Measurements from ENCODE around the gene HDHD3.
"Not testable (repeated sequence)": the region's sequence is repeated elsewhere in the genome, so short reads cannot be mapped to it uniquely, and the experiment has no call there.

HDHD3 gene

DNA sequence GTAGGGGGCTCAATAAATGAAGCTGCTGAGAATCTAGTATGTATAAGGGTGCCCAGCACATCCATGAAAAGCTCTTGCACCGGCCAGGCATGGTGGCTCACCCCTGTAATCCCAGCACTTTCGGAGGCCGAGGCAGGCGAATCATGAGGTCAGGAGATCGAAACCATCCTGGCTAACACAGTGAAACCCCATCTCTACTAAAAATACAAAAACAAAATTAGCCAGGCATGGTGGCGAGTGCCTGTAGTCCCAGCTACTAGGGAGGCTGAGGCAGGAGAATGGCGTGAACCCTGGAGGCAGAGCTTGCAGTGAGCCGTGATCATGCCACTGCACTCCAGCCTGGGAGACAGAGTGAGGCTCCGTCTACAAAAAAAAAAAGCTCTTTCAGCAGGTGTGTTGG is 29.6 kb upstream of the HDHD3 start:
- not testable (repeated sequence) for DNase-seq (ENCODE audit: insufficient read length, low spot score); FAIRE-seq
- TF ChIP-seq POLR2A (IDR thresholded peaks at IDR 0.05; ENCODE audit: low read depth, low read length) = 0 out of 2 replicates have a peak, but pooled peaks have one; percentile 11

- DNase-seq (ENCODE audit: insufficient read length, low spot score) = no peak
- FAIRE-seq = no peak
- no peak for TF ChIP-seq POLR2A (IDR thresholded peaks at IDR 0.05; ENCODE audit: low read depth, low read length)
- TF ChIP-seq POLR2AphosphoS5 (IDR thresholded peaks at IDR 0.05; ENCODE audit: low read depth, low read length) = no peak
- TF ChIP-seq POU2F2 (IDR thresholded peaks at IDR 0.05; ENCODE audit: low read depth, low read length) = no peak
- TF ChIP-seq SPI1 (IDR thresholded peaks at IDR 0.05; ENCODE audit: low read depth, low read length) = no peak
- TF ChIP-seq PAX5 (IDR thresholded peaks at IDR 0.05; ENCODE audit: insufficient read depth, low read length, severe bottlenecking) = no peak
- no peak for TF ChIP-seq TAF1 (IDR thresholded peaks at IDR 0.05; ENCODE audit: low read depth, low read length)
These were observed 26.9 kb upstream of the HDHD3 start for GRCh38 chr9:113403646-113404045.

DNA sequence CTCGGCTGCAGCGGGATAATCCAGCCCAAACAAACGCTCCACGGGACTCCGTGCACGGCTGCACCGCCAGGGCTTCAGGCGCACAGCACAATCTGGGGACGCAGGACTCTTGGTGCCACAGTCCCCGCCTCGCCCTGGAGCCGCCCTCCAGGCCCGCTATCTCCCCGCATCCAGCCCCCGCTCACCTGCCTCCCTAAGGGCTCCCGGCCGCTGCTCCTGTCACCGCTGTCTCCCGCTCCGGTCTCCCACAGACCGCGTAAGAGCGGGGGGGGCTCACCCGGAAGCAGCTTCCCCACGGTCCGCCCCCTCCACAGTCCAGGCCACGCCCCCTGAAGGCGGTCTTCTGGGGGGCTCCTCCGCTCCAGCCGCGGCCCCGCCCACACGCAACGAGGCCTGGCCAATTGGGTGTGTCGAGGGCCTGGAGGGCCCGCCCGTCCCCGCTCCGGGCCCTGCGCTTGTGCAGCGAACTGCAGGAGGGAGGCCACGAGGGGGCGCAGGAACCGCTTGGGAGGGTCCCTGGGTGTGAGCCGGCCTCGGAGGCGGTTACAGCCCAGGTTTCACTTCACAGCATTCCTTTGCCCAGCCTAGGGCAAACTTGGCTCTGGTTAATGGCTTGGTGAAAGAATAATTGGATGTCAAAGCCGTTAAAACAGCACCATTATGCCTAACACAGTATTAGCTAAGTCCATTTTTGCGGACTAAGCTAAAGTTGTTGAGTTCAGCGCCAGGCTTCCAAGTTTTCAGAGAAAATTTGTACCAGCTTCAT is 24.4 kb upstream of the HDHD3 start, which contains the start of gene ALAD:
Gene ALAD, minus strand, starts transcription at position 258 of the 766 bp plus-strand sequence. CDS start 7,725 bp downstream, outside the sequence.
- FAIRE-seq = peak; percentile 98
- TF ChIP-seq POLR2AphosphoS5 (IDR thresholded peaks at IDR 0.05; ENCODE audit: low read depth, low read length) (no peak), POLR2A (IDR thresholded peaks at IDR 0.05; ENCODE audit: low read depth, low read length) (0 out of 2 replicates have a peak, but pooled peaks have one; percentile 30), PAX5 (IDR thresholded peaks at IDR 0.05; ENCODE audit: insufficient read depth, low read length, severe bottlenecking) (peak; percentile 39), TAF1 (IDR thresholded peaks at IDR 0.05; ENCODE audit: low read depth, low read length) (no peak)
- peak; percentile 98 for DNase-seq (ENCODE audit: insufficient read length, low spot score)

DNA sequence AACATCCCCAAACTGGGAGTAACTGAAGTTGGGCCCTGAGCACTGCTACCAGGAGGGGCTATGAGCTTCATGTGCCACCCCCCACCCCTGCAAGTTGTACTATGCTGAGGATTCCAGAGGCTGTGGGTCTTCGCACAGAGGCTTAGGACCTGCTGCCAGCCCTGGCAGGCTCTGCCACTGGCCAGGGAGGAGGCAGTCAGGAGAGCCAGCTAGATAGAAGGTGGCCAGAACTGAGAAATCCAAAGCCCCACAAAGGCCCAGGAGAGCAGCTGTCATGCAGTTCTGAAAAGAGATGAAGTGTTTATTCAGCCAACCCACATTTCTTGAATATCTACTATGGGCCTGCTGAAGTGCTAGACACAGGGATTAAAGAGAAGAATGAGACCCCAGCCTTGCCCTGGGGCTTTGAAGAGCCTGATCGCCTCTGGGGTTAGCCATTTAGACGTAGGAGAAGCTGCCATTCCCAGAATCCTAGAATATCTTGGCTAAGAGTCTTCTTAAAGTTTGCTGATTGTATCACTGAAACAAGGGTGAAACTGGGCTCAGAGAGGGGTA is 22.9 kb upstream of the HDHD3 start:
- DNase-seq (ENCODE audit: insufficient read length, low spot score) (no peak), FAIRE-seq (no peak)
- TF ChIP-seq POU2F2 (IDR thresholded peaks at IDR 0.05; ENCODE audit: low read depth, low read length) = no peak
- no peak for TF ChIP-seq TAF1 (IDR thresholded peaks at IDR 0.05; ENCODE audit: low read depth, low read length)
- TF ChIP-seq PAX5 (IDR thresholded peaks at IDR 0.05; ENCODE audit: insufficient read depth, low read length, severe bottlenecking) = no peak
- no peak for TF ChIP-seq POLR2AphosphoS5 (IDR thresholded peaks at IDR 0.05; ENCODE audit: low read depth, low read length)

- FAIRE-seq = no peak
- TF ChIP-seq PAX5 (IDR thresholded peaks at IDR 0.05; ENCODE audit: insufficient read depth, low read length, severe bottlenecking) = no peak
- TF ChIP-seq TAF1 (IDR thresholded peaks at IDR 0.05; ENCODE audit: low read depth, low read length) = no peak
- no peak for TF ChIP-seq POLR2AphosphoS5 (IDR thresholded peaks at IDR 0.05; ENCODE audit: low read depth, low read length)
- no peak for TF ChIP-seq POU2F2 (IDR thresholded peaks at IDR 0.05; ENCODE audit: low read depth, low read length)
- no peak for TF ChIP-seq POLR2A (IDR thresholded peaks at IDR 0.05; ENCODE audit: low read depth, low read length)
- TF ChIP-seq SPI1 (IDR thresholded peaks at IDR 0.05; ENCODE audit: low read depth, low read length) = no peak
These were observed 22.0 kb upstream of the HDHD3 start for GRCh38 chr9:113398796-113399195.

GRCh38 chr9:113397203-113397631 is 20.4 kb upstream of the HDHD3 start:
- TF ChIP-seq SPI1 (IDR thresholded peaks at IDR 0.05; ENCODE audit: low read depth, low read length) = no peak
- no peak for TF ChIP-seq TAF1 (IDR thresholded peaks at IDR 0.05; ENCODE audit: low read depth, low read length)
- TF ChIP-seq PAX5 (IDR thresholded peaks at IDR 0.05; ENCODE audit: insufficient read depth, low read length, severe bottlenecking) = no peak
- no peak for TF ChIP-seq POLR2A (IDR thresholded peaks at IDR 0.05; ENCODE audit: low read depth, low read length)
- TF ChIP-seq POLR2AphosphoS5 (IDR thresholded peaks at IDR 0.05; ENCODE audit: low read depth, low read length) = no peak
- TF ChIP-seq POU2F2 (IDR thresholded peaks at IDR 0.05; ENCODE audit: low read depth, low read length) = no peak
- no peak for DNase-seq (ENCODE audit: insufficient read length, low spot score)
- FAIRE-seq = no peak

More at GRCh38 chr9:113398796-113399195, 22.0 kb upstream of the HDHD3 start:
- no peak for DNase-seq (ENCODE audit: insufficient read length, low spot score)

DNA sequence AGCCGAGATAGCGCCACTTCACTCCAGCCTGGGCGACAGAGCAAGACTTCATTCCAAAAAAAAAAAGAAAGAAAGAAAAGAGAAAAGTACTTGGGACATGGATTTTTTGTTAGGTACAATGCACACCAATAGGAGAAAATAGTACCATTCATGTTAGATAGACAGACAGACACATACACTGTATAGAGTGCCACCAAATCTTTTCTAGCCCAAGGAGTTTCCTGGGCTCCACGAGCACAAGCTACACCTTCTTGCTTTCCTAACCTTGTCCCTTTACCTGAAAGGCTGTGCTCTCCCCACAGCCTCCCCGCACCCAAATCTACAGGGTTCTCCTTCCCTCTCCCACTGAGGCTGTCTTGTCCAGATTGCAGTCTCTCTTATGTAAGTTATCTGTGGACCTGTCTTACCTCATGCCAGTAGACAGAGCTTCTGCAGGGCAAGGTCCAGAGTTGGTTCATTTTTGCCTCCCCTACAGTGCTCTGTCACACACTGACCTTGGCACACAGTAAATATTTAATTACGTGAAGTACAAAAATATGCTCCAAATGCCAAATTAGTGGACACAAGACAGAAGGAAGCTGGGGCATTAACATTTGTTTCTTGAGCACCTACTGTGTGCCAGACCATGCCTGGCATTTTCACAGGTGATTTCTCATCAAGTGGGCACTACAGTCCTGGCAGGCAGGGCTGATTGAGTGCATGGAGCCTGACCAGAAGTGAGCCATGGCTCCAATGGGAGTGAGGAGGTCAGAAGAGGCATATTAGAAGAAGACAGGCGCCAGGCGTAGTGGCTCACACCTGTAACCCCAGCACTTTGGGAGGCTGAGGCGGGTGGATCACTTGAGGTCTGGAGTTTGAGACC is 18.4 kb upstream of the HDHD3 start:
- FAIRE-seq (no peak), DNase-seq (ENCODE audit: insufficient read length, low spot score) (no peak)

GRCh38 chr9:113393281-113393680 is 16.5 kb upstream of the HDHD3 start:
- TF ChIP-seq TAF1 (IDR thresholded peaks at IDR 0.05; ENCODE audit: low read depth, low read length) (no peak), SPI1 (IDR thresholded peaks at IDR 0.05; ENCODE audit: low read depth, low read length) (no peak), POU2F2 (IDR thresholded peaks at IDR 0.05; ENCODE audit: low read depth, low read length) (no peak), PAX5 (IDR thresholded peaks at IDR 0.05; ENCODE audit: insufficient read depth, low read length, severe bottlenecking) (no peak), POLR2AphosphoS5 (IDR thresholded peaks at IDR 0.05; ENCODE audit: low read depth, low read length) (no peak), POLR2A (IDR thresholded peaks at IDR 0.05; ENCODE audit: low read depth, low read length) (no peak)
- DNase-seq (ENCODE audit: insufficient read length, low spot score) (no peak), FAIRE-seq (no peak)

More for the DNA sequence above, 18.4 kb upstream of the HDHD3 start:
- TF ChIP-seq POU2F2 (IDR thresholded peaks at IDR 0.05; ENCODE audit: low read depth, low read length) (no peak), PAX5 (IDR thresholded peaks at IDR 0.05; ENCODE audit: insufficient read depth, low read length, severe bottlenecking) (no peak), SPI1 (IDR thresholded peaks at IDR 0.05; ENCODE audit: low read depth, low read length) (no peak), POLR2A (IDR thresholded peaks at IDR 0.05; ENCODE audit: low read depth, low read length) (no peak), POLR2AphosphoS5 (IDR thresholded peaks at IDR 0.05; ENCODE audit: low read depth, low read length) (no peak), TAF1 (IDR thresholded peaks at IDR 0.05; ENCODE audit: low read depth, low read length) (no peak)

DNA sequence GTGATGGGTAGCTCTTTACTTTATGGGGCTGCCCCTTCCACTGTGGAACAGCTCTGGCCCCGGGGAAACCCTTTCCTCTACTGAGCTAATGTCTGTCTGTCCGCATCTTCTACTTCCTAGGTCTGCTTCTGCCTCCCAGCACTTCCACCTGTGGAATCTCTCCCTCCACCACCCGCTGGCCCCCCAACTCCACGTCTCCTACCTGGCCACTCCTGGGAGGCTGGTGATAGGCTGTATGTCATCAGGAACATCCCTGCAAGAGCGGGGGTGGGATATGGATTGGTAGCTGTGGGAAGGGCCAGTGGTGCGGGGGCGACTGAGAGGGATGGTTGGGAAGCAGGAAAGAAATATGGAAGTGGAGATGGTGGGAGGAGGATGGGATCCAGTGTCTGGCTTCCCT is 15.1 kb upstream of the HDHD3 start:
- DNase-seq (ENCODE audit: insufficient read length, low spot score) = no peak
- TF ChIP-seq POLR2A (IDR thresholded peaks at IDR 0.05; ENCODE audit: low read depth, low read length) = no peak
- no peak for FAIRE-seq

Measured in GM12891 (cell line).